B cell (primary cell): ENCODE results near the gene POTEF. TPM values are rescaled to one million over a fixed set of nuclear protein-coding genes. Genes with fewer than 3 reads are reported as not detected.
A peak's percentile ranks its signal among the peaks of the same experiment; 100 is the strongest.
"Not testable (repeated sequence)": the region's sequence is repeated elsewhere in the genome, so short reads cannot be mapped to it uniquely, and the experiment has no call there.

Source experiments
- ATAC-seq: fragments of 200-7000 bp; cut with Tn5 transposase; one replicate; pipeline ENCODE4 v1.10.0; 2021; ENCODE audit warnings: low read depth, mild to moderate bottlenecking, moderate number of reproducible peaks, moderate library complexity
- CTCF ChIA-PET: fragments of 350-600 bp; sonication (Branson Sonifier 250); formaldehyde crosslinking; loops from one replicate; lab custom pipeline; 2021; ENCODE audit warnings: antibody characterized with exemption, inconsistent platforms; lab: Charles Lee
- POLR2A ChIA-PET: fragments of 350-600 bp; sonication (Branson Sonifier 250); formaldehyde crosslinking; loops from one replicate; lab custom pipeline; 2021; ENCODE audit warnings: antibody characterized with exemption; lab: Charles Lee
- DNase-seq: peaks from one replicate; pipeline ENCODE4 v3.0.0; 2013
- H2AFZ ChIP-seq: 2 replicates; pipeline ENCODE4 v1.6.1; 2012; ENCODE audit warnings: mild to moderate bottlenecking, low read depth, low read length; ENCODE audit not compliant: insufficient read depth, poor library complexity, severe bottlenecking
- H3K27ac ChIP-seq, 2 donors: 1 replicate in 1 of 2; 2 replicates in 1 of 2; pipeline ENCODE4 v1.5.1; 2012 to 2013; ENCODE audit warnings: low read length in 2 of 2, mild to moderate bottlenecking in 2 of 2, moderate library complexity in 1 of 2
- H3K27me3 ChIP-seq, 4 experiments: fragments of 200-600 bp in 1 of 4; sonication (generic) in 1 of 4; replicated peaks in 1 of 4; 1 replicate in 2 of 4; 2 replicates in 2 of 4; pipeline versions ENCODE4 v1.6.1 to v1.7.0; 2013 to 2016; ENCODE audit warnings: low read length in 3 of 4, mild to moderate bottlenecking in 2 of 4, mixed read lengths in 1 of 4, moderate library complexity in 1 of 4; ENCODE audit not compliant: insufficient read depth in 4 of 4, control insufficient read depth in 3 of 4; ENCODE audit errors: control extremely low read depth in 1 of 4
- H3K36me3 ChIP-seq, 2 experiments: replicated peaks in 1 of 2; 1 replicate in 1 of 2; 2 replicates in 1 of 2; pipeline versions ENCODE4 v1.6.1 to v1.7.1; 2013; ENCODE audit warnings: low read length in 1 of 2; ENCODE audit not compliant: insufficient read depth in 2 of 2, control insufficient read depth in 1 of 2; ENCODE audit errors: control extremely low read depth in 1 of 2, extremely low read depth in 1 of 2
- H3K4me1 ChIP-seq, 2 donors: fragments of 200-600 bp in 1 of 2; sonication (generic) in 1 of 2; 1 replicate in 1 of 2; 2 replicates in 1 of 2; pipeline versions ENCODE4 v1.5.1 to v1.6.1; 2013 to 2017; ENCODE audit warnings: low read length in 2 of 2; ENCODE audit not compliant: control insufficient read depth in 2 of 2, insufficient read depth in 2 of 2
- H3K4me2 ChIP-seq: replicated peaks from 2 replicates; pipeline ENCODE3; 2012; ENCODE audit warnings: mild to moderate bottlenecking, low read depth, low read length; ENCODE audit not compliant: poor library complexity, severe bottlenecking
- H3K4me3 ChIP-seq, 5 experiments: fragments of 200-600 bp in 1 of 5; sonication (generic) in 1 of 5; 1 replicate in 3 of 5; 2 replicates in 2 of 5; pipeline versions ENCODE4 v1.5.1 to v1.7.0; 2011 to 2016; ENCODE audit warnings: low read length in 4 of 5, mild to moderate bottlenecking in 4 of 5, low read depth in 2 of 5, control low read depth in 1 of 5, moderate library complexity in 1 of 5; ENCODE audit not compliant: insufficient read depth in 1 of 5; ENCODE audit errors: control extremely low read depth in 1 of 5, extremely low read depth in 1 of 5
- H3K79me2 ChIP-seq: fragments of 200-600 bp; sonication (generic); one replicate; pipeline ENCODE4 v1.6.0; 2016; ENCODE audit warnings: low read length; ENCODE audit not compliant: control insufficient read depth, insufficient read depth
- H3K9ac ChIP-seq: fragments of 200-600 bp; sonication (generic); 2 replicates; pipeline ENCODE4 v1.6.1; 2017; ENCODE audit warnings: mild to moderate bottlenecking, low read length, moderate library complexity
- H3K9me3 ChIP-seq, 3 donors: one replicate each; pipeline versions ENCODE4 v1.6.1 to v1.7.1; 2013; ENCODE audit warnings: low read length in 2 of 3; ENCODE audit not compliant: control insufficient read depth in 2 of 3, insufficient read depth in 1 of 3; ENCODE audit errors: control extremely low read depth in 1 of 3
- H4K20me1 ChIP-seq: 2 replicates; pipeline ENCODE4 v1.6.0; 2012; ENCODE audit warnings: mild to moderate bottlenecking, low read length; ENCODE audit not compliant: insufficient read depth, control insufficient read depth, poor library complexity, severe bottlenecking
- H3K27ac Mint-ChIP-seq: one replicate; pipeline ENCODE4 v1.8.0; 2021; ENCODE audit warnings: mixed read lengths
- H3K27me3 Mint-ChIP-seq: one replicate; pipeline ENCODE4 v1.8.0; 2021; ENCODE audit warnings: mixed read lengths
- H3K4me1 Mint-ChIP-seq: one replicate; pipeline ENCODE4 v1.8.0; 2021; ENCODE audit warnings: mixed read lengths
- H3K4me3 Mint-ChIP-seq: one replicate; pipeline ENCODE4 v1.8.0; 2021; ENCODE audit warnings: mixed read lengths
- H3K9me3 Mint-ChIP-seq: one replicate; pipeline ENCODE4 v1.8.0; 2022; ENCODE audit warnings: mixed read lengths; ENCODE audit not compliant: insufficient read depth
- CTCF ChIP-seq: fragments of 200-600 bp; IDR thresholded peaks from one replicate; pipeline ENCODE4 v1.8.0; 2022; ENCODE audit warnings: antibody characterized with exemption, mild to moderate bottlenecking
- EZH2 ChIP-seq: IDR thresholded peaks from 2 replicates; pipeline ENCODE4 v1.6.1; 2012; ENCODE audit warnings: borderline replicate concordance, low read depth, mild to moderate bottlenecking, moderate library complexity, low read length; ENCODE audit not compliant: insufficient read depth, poor library complexity, severe bottlenecking
- WGBS: methylation state at CpG from one replicate; pipeline ENCODE4 v1.1.5; 2013; ENCODE audit warnings: missing lambda C conversion rate; ENCODE audit not compliant: insufficient coverage; 5-methylcytosine and 5-hydroxymethylcytosine counted together
- intact Hi-C: fragments of 100-400 bp; cut with micrococcal nuclease; formaldehyde crosslinking; loops from one replicate; pipeline ENCODE4 v1.10.0; 2022
- polyA plus RNA-seq: library from polyadenylated mRNA; depleted of rRNA; stranded (reverse); fragments of >200 nt; gene quantifications from 2 replicates; pipeline ENCODE4 v1.2.3, GENCODE V29; 2012
- total RNA-seq, 2 donors: library from RNA; stranded (reverse); fragments of 120-200 nt in 1 of 2; gene quantifications; 1 replicate in 1 of 2; 2 replicates in 1 of 2; pipeline versions ENCODE4 v1.2.3 to v1.2.4, GENCODE V29; 2013 to 2022

The POTEF gene
- total and polyA plus RNA-seq, 2 donors (not counting 1 experiment from before 2014, with no cell fraction given): not detected

GRCh38 chr2:130158631-130159030 is 29.6 kb upstream of the POTEF start:
- no peaks in the 10 kb centered on the region for H3K27me3 ChIP-seq
- no peak overlapping the region for H3K9ac ChIP-seq
- no peaks in the 10 kb centered on the region for H3K9me3 Mint-ChIP-seq
- TF ChIP-seq EZH2 (no peak), CTCF (no peak)
- H3K4me1 ChIP-seq: peaks cover 24 to 32% of the 10 kb centered on the region in 2 donors
- ChIA-PET CTCF (interaction anchor here (1.3 to 2.5 kb wide), 4 partner anchors 23 to 222 kb away, joined by 3 to 8 read pairs (median 5); partner anchors contain the start of genes MZT2B and SMPD4), POLR2A (interaction anchor here (2.5 kb wide), 1 partner anchor 23 kb away, joined by 10 read pairs; the partner anchor contains the start of gene SMPD4)
- intact Hi-C loops: loop anchor here (1.0 kb wide), 2 partner anchors 23 to 184 kb away; partner anchors contain the start of genes IMP4 and SMPD4
- H3K79me2 ChIP-seq: no peaks in the 10 kb centered on the region
- 90% methylated on average over 5 of the region's 9 CpGs for WGBS
- H3K4me3 ChIP-seq: no peak overlapping the region
- H3K4me3 Mint-ChIP-seq: peak overlapping the region; percentile 64
- no peaks in the 10 kb centered on the region for H3K27me3 Mint-ChIP-seq
- peak overlapping the region; percentile 75 to 88 for H3K27ac ChIP-seq
- peak overlapping the region; percentile 50 for H3K4me2 ChIP-seq
- H3K9me3 ChIP-seq: peaks cover 0 to 9% (median 0%) of the 10 kb centered on the region in 3 donors
- peaks cover 0 to 6% of the 10 kb centered on the region in 2 experiments for H3K36me3 ChIP-seq
- H3K4me1 Mint-ChIP-seq: peaks cover 33% of the 10 kb centered on the region
- no peak for DNase-seq
- peak overlapping the region; percentile 89 for H3K27ac Mint-ChIP-seq
- H4K20me1 ChIP-seq: no peaks in the 10 kb centered on the region
- H2AFZ ChIP-seq: no peak overlapping the region
- no peak for ATAC-seq

GRCh38 chr2:130157825-130158514 is 28.9 kb upstream of the POTEF start:
- H3K27ac Mint-ChIP-seq: peak overlapping the region; percentile 89
- H3K9me3 ChIP-seq, H3K36me3 ChIP-seq, H3K27me3 Mint-ChIP-seq, H4K20me1 ChIP-seq, H3K4me3 ChIP-seq, H2AFZ ChIP-seq, H3K79me2 ChIP-seq, H3K27me3 ChIP-seq, H3K9me3 Mint-ChIP-seq, H3K9ac ChIP-seq: not testable (repeated sequence)
- H3K27ac ChIP-seq: peak overlapping the region; percentile 75 to 88
- intact Hi-C loops: loop anchor here (1.0 kb wide), 2 partner anchors 23 to 184 kb away; partner anchors contain the start of genes IMP4 and SMPD4
- H3K4me3 Mint-ChIP-seq: peak overlapping the region; percentile 64
- 37% methylated on average over 11 of the region's 13 CpGs for WGBS
- CTCF ChIA-PET: interaction anchor here (0.9 to 2.5 kb wide), 4 partner anchors 175 to 222 kb away, joined by 3 to 8 read pairs (median 6); a partner anchor contains a TSS
- POLR2A ChIA-PET: interaction anchor here (2.5 kb wide), 1 partner anchor 23 kb away, joined by 10 read pairs; the partner anchor contains the start of gene SMPD4
- peak; percentile 9 for TF ChIP-seq CTCF
- H3K4me2 ChIP-seq: peak overlapping the region; percentile 50
- peaks cover 24 to 32% of the 10 kb centered on the region in 2 donors for H3K4me1 ChIP-seq
- peaks cover 33% of the 10 kb centered on the region for H3K4me1 Mint-ChIP-seq
- ATAC-seq (peak; percentile 83), DNase-seq (peak; percentile 87)

GRCh38 chr2:130157354-130157753 is 28.3 kb upstream of the POTEF start:
- peak; percentile 52 for ATAC-seq
- H3K36me3 ChIP-seq, H3K79me2 ChIP-seq, intact Hi-C loops, H3K27me3 ChIP-seq, H4K20me1 ChIP-seq, H2AFZ ChIP-seq, H3K9me3 ChIP-seq, H3K9me3 Mint-ChIP-seq, H3K4me3 ChIP-seq, H3K9ac ChIP-seq, H3K27me3 Mint-ChIP-seq: not testable (repeated sequence)
- peak overlapping the region; percentile 64 for H3K4me3 Mint-ChIP-seq
- peaks cover 33% of the 10 kb centered on the region for H3K4me1 Mint-ChIP-seq
- peak overlapping the region; percentile 35 for H3K4me2 ChIP-seq
- ChIA-PET CTCF (interaction anchor here (0.9 to 2.5 kb wide), 3 partner anchors 176 to 221 kb away, joined by 4 to 8 read pairs (median 7); a partner anchor contains a TSS), POLR2A (interaction anchor here (2.5 kb wide), 1 partner anchor 24 kb away, joined by 10 read pairs; the partner anchor contains the start of gene SMPD4)
- H3K27ac ChIP-seq: peak overlapping the region; percentile 75 to 88
- H3K27ac Mint-ChIP-seq: peak overlapping the region; percentile 89
- H3K4me1 ChIP-seq: peaks cover 24 to 32% of the 10 kb centered on the region in 2 donors
- 16% methylated on average over 9 of the region's 12 CpGs for WGBS
- peak; percentile 65 for DNase-seq
